GM21528 (cell line): ENCODE measurements around the gene LGALS7B.

Source experiments
- ATAC-seq: cut with Tn5 transposase; IDR thresholded peaks from one replicate; pipeline ENCODE4 v1.9.1; 2021; ENCODE audit warnings: mild to moderate bottlenecking, moderate library complexity; ENCODE audit not compliant: unreplicated experiment, low FRiP score

LGALS7B gene

DNA sequence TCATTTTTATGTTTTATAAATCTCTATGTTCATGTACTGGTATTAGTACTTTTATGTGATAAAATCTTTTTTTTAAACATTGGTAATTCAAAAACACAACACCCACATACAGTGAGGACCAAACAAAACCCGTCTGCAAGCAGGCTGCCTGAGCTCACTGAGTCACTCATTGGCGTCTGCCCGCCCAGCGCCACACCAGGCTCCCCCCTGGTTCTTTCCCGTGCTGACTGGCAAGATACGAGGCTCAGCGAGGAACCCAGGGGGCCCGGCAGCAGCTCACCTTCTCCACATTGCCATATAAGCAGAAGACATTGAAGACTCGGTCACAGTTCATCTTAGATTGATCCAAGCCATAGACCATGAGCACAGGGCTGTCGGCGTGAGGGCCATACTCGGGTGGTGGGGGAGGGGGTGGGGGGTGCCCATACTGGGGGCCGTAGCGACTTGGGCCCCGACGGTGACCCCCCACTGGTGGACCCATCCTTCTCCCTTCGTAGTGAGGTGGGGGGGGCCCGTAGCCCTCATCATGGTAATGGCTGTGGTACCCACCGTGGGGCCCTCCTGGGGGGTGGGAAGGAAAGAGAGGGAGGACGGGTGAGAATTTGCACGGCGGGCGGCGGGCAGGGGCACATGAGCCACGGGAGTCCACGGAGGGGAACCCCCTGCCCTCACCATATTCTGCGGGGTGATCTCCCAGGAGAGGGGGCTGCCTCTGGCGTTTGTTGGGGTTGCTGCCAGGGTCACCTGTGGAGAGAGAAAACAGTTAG is 51.0 kb downstream of the LGALS7B start:
- no peak for ATAC-seq

DNA sequence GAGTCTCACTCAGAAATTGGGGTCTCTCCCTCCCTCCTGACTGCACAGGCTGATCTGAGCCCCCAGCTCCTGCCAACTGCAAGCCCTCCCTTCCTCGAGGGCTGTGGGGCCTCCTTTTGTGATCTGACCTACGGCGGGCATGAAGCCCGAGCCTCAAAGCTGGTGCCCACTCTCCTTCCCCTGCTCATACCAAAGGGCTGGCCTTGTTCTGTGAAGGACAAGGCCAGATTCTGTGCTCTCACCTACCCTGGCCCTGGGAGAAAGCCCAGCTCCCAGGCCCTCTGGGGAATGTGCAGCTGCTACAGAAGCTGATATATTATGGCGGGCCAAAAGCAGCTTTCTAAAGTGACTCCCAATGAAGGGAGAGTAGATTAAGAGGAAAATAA is 51.6 kb downstream of the LGALS7B start:
- ATAC-seq, result no peak
